GM19239 (cell line): ENCODE measurements around the gene PTPRN2.

Experiments used
- DNase-seq: peaks from one replicate; pipeline ENCODE4 v3.0.0; 2011; ENCODE audit warnings: low spot score; ENCODE audit not compliant: insufficient read length
- FAIRE-seq: peaks from 2 replicates; lab custom pipeline; 2011; peaks lifted over from hg19 to GRCh38; lab: Jason Lieb, UNC

Gene PTPRN2

DNA sequence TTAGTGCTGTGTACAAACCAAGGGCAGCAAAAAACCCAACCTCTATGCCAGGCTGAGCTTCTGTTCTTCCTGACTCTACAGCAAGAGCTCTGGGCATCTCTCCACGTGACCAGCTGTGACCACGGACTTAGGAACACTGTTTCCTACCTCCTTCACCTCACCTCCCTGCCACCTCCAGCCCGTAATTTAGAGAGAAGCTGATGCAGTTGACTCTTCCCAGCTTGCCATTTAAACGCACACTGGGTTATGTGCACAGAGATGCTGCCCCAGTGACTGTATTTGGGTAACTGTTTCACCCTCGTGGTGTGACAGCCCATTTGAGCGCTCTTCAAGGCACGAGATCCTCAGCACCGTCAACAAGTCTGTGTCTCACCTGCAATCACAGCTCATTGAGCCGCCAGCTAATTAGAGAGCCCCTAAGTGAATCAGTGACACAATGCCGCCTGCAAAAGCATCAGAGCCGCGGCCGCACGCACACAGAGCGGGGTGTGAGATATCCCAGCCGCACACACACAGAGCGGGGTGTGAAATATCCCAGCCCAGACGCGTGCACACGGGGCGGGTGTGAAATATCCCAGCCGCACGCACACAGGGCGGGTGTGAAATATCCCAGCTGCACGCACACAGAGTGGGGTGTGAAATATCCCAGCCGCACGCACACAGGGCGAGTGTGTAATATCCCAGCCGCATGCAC, 319.7 kb downstream of the PTPRN2 start:
- FAIRE-seq, result no peak
- no peak for DNase-seq

DNA sequence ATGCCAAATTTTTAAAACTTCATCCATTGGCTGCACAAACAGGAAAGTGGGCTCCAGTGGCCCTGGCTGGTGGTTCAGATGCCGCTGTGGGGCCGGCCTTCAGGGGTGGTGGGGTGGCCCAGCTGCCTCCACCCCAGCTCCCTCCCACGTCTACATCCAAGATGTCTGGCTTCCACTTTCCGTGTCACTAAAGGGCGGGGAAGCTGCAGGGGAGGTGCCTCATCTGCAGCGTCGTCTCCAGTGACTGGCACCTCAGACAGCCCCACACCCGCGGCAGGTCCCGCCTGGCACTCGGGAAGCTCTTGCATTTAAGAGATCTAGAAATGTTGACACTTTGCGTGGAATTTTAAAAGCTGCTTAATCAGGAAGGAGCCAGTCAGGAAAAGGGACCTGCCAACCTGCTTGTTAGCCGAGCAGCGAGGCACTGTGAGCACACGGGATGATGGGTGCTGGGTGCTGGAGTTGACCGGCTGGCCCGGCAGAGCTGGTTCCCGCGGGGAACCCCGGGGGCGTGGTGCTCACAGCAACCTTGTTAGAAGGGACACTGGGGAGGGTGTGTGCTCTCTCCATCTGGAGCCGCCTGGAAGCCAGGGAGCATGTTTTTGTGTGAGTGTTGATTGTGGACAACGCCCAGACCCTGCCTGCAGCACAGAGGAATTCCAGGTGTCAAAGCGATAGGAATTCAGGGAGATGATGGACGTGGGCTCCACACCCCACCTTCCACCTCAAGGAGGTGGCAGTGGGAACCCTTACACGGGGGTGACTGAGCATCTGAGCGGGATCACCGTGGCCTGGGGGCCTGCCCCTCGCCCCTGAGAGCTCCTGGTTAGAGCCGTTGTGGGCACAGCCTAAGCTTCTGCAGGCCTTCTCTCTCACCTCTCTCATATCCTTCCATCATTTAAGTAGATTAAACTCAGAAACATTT, 320.5 kb downstream of the PTPRN2 start:
- FAIRE-seq (no peak), DNase-seq (no peak)

DNA sequence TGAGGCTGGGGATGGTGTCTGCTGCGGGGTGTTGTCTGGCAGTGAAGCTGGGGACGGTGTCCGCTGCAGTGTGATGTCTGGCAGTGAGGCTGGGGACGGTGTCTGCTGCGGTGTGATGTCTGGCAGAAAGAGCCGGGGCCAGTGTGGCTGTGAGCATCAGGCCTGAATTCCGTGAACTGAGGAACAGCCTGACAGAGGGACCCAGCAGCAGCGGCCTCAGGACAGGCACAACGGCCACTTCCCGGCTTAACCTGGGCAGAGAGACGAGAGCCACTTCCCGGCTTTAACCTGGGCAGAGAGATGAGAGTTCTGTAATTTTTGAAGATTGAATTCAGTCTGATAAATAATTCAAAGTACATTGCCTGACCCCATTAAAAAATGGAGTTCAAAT, 321.2 kb downstream of the PTPRN2 start:
- FAIRE-seq (no peak), DNase-seq (no peak)

DNA sequence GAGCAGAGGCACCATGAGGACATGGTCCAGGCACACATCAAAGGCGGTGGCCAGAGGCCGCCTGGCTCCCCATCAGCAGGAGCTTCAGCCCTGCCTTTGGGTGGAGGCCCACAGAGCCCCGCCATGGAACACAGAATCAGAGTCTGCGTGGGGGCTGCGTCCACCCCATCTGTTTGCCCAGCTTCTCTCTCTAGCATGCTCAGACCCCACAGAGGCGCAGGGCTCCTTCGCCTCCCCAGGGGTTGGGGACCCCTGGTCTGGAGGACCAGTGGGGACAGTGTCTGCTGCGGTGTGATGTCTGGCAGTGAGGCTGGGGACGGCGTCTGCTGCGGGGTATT, 321.9 kb downstream of the PTPRN2 start:
- DNase-seq, result no peak
- no peak for FAIRE-seq

DNA sequence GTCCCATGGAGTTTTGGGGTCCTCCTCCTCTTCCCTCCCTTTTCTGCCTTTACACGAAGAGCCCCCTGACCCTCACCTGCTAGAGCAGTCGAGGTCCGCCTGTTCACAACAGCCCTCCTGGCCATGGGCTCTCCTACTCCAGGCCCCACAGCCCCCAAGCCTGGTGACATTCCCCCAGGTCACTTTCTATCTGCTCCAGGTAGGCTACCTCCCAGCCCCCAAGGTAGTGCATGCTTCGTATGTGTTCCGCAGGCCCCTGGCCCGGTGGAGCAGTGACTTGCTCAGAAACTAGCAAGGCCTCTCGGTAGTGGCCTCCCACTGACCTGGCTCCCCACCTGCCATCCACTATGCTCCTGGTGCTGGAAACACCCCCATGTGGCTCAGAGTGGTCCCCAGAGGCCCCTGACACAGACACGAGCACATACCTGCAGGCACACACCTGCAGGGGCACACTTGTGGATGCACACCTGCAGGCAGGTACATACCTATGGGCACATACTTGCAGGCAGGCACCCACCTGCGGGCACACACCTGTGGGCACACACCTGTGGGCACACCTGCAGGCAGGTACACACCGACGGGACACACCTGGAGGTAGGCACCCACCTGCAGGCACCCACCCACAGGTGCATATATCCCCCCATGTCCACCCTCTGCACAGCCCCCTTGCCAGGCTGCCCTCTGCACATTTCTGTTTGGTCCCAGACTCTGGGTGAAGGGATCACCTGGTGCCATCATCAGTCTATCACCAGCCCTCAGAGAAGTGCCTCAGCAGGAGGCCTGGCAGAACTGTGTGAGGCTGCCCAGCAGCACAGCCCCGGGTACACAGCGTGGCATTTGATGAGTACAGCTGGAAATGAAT, 322.5 kb downstream of the PTPRN2 start:
- DNase-seq (no peak), FAIRE-seq (no peak)

DNA sequence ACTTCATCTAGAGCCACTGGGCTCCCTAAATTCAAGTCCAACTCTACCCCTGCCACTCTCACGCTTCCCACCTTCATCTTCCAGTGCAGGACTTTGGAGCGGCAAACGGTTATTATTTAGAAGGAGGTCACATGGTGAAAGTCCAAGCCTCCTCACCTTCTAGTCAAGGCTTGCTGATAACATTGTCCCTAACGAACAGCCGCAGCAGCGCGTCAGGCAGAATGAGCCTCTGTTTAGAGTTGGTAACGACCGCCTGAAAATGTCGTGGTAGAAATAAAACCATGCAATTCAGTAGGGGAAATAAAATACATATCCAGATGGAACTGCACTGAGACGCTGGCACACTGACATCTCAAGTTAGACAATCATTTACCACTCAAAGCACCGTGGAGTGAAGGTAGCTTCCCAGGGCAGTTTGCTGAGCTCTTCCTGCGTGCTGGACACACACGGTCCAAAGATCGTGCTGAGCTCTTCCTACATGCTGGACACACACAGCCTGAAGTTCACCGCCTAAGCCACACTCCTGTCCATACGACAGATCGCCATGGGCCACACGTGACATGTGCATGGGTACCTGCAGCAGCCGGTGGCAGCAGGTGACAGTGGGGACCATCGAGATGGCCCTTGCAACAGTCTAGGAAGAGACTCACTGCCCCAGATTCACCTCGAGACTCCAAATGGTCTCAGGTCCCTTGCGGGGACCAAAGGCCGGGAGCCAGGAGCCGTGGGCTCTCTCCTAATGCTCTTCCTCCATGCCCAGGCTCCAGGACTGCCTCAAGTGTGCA, 323.5 kb downstream of the PTPRN2 start:
- FAIRE-seq, result no peak
- no peak for DNase-seq

DNA sequence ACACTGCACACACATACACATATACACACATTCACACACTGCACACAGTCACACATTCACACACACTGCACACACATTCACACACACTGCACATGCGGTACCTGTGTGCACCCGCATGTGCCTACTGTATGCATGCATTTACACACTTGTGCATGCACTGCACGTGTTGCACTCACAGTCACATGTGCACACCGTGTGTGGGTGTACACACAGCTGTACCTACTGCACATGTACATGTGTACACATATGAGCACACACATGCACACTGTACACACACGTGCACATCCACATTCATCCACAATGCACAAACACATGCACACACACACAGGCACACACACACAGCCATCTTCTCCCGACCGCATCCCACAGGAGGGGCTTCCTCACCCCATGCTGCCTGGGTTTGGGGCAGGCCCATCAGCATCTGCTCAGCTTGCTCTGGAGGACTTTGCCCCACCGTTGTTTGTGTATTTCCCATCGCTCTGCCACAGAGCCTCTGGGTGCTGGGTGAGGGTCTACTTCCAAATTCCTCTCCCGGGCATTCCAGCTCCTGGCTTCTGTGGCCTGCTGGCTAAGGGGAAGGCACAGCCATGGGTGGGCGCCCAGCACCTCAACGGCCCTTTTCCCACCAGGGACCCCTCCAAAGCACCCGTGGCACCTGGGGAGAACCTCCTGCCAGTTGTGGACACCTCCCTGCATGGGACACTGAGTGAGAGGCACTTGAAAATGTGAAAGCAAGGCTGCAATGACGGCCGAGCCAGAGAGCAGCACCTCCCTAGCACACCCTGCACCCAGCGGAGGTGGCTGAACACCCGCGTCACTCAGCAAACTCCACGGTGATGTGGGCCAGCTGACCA, 324.3 kb downstream of the PTPRN2 start:
- FAIRE-seq (no peak), DNase-seq (no peak)

DNA sequence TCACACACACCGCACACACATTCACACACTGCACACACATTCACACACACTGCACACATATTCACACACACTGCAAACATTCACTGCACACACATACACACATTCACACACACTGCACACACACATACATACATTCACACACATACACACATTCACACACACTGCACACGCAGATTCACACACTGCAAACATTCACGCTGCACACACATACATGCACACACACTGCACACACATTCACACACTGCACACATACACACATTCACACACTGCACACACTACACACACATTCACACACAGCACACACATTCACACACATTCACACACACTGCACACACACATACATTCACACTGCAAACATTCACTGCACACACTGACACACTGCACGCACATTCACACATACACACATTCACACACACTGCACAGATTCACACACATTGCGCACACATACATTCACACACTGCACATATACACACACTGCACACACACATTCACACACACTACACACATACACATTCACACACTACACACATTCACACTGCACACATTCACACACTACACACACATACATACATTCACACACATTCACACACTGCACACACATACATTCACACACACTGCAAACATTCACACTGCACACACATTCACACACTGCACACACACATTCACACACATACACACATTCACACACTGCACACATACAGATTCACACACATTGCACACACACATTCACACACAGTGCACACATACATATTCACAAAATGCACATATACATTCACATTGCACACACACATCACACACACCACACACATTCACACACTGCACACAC, 325.1 kb downstream of the PTPRN2 start:
- DNase-seq (no peak), FAIRE-seq (no peak)

DNA sequence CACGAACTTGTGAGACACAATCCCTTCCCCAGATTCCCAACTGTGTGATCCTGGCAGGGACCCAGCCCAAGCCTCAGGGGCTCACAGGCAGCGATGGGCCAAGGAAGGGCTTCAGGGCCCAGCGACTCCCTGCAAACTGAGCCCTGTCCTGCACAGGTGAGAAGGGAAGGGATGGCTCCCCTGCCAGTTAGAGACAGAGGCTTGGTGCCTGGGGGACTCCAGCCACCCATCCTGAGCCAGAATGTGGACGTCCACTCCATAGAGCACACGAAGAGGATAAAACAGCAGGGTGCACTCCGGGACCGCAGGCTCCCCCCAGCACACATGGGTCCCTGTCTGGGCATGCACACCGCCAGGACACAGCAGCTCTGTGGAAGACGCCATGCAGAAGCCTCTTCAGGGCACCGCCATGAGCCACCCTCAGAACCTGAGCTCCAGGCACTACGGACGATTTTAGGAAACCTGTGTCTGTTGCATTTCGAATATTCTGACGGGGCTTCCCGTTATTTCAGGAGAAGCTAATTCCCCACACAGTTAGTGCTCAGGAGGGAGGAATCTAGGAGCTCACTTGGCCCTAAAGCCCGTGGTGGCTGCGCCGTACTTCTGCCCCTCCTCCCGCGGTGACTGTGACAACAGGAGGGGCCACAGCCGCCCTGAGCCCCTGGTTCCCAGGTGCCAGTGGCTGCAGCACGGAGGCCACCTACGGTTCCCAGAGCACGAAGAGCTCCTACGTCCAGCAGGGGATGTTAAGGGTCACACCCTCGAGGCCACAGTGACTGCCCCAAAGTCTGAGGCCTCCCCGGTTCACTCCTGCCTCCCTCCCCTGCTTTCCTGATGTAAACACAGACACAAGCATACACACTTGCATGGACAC, 326.0 kb downstream of the PTPRN2 start:
- no peak for FAIRE-seq
- no peak for DNase-seq

DNA sequence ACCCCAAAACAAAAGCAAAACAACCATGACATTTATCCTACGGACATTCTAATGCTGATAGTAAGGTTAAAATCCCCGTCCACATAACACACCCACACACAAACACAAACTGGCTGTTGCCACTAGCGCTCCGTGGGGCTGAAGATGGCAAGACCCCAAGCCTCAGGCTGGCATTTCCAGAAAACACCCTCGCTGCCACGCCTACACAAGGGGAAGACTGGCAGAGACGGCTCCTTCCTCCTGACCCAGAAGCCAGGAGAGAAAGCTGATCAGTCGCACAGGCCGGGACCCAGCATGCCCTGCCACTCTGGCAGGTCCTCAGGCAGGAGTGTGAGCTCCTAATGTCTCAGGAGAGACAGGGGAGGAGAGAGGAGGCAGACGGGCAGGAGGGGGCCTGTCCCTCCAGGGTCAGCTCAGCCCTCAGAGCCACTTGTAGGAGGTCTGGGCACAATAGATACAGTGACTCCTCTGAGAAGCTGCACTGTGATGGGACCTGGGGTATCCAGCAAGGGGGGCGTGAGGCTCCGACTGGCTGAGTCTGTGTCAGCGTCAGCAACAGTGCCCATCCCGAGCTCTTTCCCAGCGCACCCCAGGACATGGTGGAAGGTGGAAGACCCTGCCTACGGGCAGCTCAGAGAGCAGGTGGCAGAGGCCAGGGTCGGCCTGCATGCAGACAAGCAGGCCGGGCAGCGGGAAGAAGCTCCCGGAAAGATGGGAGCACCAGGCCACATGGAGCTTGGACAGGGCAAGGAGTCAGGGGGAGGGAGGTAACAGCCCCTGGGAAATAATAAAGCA, 326.9 kb downstream of the PTPRN2 start:
- FAIRE-seq, result no peak
- no peak for DNase-seq

DNA sequence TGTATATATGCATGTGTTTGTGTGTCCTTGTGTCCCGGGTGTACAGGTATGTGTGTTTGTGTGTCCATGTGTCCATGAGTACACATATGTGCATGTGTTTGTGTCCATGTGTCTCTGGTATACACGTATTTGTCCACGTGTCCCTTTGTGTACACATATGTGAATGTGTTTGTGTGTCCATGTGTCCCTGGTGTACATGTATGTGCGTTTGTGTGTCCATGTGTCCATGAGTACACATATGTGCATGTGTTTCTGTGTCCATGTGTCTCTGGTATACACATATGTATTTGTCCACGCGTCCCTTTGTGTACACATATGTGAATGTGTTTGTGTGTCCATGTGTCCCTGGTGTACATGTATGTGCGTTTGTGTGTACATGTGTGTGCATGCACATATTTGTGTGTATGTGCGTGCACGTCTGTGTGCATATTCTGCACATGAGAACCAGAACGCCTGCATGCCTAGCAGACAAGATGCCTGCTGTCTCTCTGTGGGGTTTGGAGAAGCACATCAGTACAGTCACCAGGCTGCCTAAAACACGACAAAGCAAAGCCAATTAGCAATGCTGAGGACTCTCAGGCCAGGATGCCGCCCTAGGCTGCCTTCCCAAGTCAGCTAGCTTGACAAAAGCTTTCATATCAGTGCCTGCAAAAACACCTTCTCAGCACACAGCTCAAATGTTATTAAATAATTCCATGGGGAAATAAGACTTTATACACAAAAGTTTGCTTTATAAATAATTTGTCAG, 327.8 kb downstream of the PTPRN2 start:
- FAIRE-seq (no peak), DNase-seq (no peak)

DNA sequence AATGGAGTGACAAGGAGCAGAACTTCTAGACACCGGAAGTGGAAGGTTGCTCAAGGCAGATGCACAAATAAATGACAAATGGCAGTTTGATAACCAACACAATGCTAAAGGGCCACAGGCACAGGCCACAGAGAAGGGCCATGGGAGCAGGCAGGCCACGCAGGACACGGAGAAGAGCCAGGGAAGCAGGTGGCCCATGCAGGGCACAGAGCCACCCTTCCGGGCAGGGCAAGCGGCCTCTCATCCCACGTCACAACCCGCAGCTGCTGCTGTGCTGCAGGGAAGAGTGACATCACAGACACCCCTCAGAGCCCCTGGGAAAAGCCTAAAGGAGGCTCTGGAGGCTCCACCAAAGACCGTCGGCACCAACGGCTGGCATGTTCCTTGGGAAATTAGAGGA, 328.5 kb downstream of the PTPRN2 start:
- DNase-seq, result no peak
- no peak for FAIRE-seq

DNA sequence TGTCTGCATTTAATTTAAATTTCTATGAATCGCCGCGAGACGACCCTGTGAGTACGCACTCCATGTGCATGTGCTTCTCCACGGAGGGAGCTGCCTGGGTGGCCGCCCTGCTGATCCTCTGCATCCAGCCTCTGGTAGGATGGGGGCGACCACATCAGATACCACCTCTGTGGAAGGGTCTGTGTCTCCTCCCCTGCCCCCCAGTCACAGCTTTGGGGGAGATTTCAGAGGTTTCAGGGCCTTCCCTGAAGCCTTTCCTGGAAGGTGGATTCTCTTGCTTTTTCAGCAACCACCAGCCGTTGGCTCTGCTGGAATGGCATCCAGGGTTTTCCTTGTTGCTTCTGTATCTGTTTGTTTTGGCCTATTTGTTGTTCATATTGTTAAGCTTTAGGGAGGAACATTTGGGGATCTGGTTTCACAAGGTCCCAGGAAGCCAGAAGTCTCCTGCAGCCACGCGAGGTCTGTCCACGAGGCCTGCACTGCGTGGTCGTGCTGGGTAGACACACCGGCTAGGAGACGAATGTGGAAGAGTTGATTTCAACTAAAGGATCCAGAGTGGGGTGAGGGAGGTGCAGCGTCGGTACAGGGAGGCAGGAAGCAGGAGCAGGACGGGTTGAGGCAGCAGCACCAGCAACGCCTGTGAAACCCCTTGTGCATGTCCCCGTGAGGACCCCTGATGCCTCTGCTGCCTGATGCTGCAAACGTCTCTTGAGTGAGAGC, 329.1 kb downstream of the PTPRN2 start:
- no peak for DNase-seq
- FAIRE-seq, result no peak

DNA sequence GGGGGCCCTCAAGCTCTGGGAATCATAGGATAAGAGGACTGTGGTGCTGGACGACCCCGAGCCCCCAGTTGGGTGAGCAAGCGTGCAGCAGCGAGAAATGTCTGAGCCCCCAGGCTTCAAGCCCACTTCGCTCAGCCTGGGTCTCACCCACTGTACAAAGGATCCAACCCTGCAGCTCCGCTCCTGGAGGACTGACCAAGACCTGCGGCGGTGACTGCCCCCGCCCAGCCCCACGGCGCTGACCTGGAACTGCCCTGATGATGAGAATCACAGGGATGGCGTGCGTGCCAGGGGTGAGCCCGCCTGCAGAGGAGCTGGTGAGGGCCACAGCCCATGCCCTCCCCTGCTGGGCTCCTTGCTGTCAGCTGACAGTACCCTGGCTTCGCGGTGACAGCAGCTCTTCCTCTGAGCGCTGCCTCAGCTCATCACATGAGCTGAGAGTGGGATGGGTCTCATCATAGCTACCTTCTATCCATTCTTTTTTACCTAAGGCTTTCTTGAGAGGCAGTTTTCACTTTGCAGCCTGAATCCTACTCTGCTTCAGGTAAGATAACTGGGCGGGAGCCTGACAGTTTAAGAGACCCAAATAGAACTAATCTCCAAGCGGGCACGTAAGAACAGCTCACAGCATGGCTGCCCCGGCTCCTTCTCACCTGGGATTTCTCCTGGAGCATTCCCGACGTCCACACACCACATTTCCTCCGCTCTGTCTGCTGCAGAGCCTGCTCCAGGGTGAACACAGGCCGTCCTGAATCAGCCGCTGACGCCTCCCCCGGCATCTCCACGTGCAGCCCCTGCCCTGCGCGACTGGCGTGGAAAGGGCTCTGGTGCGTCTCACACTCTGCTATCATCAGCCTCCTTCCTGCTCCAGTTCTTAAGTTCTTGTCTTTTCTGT, 329.9 kb downstream of the PTPRN2 start:
- FAIRE-seq, result no peak
- DNase-seq, result no peak
